Skeletal muscle satellite cell (primary cell): Measurements from ENCODE around the gene CDKN2A.

ENCODE experiments used
- H3K27me3 ChIP-seq: 2 replicates; pipeline ENCODE4 v1.7.0; 2013; ENCODE audit warnings: low read length; ENCODE audit not compliant: control insufficient read depth, insufficient read depth
- H3K36me3 ChIP-seq: 2 replicates; pipeline ENCODE4 v1.7.0; 2013; ENCODE audit warnings: mild to moderate bottlenecking, control low read depth, low read length; ENCODE audit not compliant: insufficient read depth
- H3K4me1 ChIP-seq: 2 replicates; pipeline ENCODE4 v1.7.0; 2013; ENCODE audit warnings: low read length; ENCODE audit not compliant: control insufficient read depth, insufficient read depth
- H3K4me2 ChIP-seq: 2 replicates; pipeline ENCODE4 v1.7.0; 2013; ENCODE audit warnings: mild to moderate bottlenecking, low read length
- H3K4me3 ChIP-seq: 2 replicates; pipeline ENCODE4 v1.7.0; 2013; ENCODE audit warnings: low read length
- H3K9ac ChIP-seq: 2 replicates; pipeline ENCODE4 v1.7.0; 2013; ENCODE audit warnings: mild to moderate bottlenecking, low read depth, low read length, moderate library complexity
- H3K9me3 ChIP-seq: replicated peaks from 2 replicates; pipeline ENCODE4 v1.7.0; 2013; ENCODE audit warnings: mild to moderate bottlenecking, control low read depth, low read length

The CDKN2A gene

DNA sequence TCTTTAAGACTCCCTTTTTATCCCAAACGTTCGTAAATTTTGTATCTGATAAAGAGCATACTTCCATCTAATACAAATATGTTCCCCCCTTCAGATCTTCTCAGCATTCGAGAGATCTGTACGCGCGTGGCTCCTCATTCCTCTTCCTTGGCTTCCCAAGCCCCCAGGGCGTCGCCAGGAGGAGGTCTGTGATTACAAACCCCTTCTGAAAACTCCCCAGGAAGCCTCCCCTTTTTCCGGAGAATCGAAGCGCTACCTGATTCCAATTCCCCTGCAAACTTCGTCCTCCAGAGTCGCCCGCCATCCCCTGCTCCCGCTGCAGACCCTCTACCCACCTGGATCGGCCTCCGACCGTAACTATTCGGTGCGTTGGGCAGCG lies 19.9 kb downstream of the CDKN2A start:
- H3K4me3 ChIP-seq: peak overlapping the region; percentile 91

DNA sequence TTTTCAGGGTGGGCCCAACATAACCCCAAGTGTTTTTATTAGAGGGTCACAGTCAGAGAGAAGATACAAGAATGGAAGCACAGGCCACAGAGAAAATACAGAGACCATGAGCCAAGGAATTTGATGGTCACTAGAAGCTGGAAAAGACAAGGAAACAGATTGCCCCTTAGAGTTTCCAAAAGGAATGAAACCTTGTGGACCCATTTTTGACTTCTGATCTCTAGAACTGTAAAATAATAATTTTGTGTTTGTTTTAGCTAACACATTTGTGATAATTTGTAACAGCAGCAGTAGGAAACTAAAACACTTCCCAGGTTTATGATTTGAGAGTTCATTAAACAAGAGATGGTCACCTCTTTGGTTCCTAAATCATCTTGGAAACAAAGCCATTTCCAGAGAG lies 21.8 kb downstream of the CDKN2A start:
- Histone ChIP-seq H3K27me3 (peaks cover 56% of the 10 kb centered on the region), H3K9ac (no peak overlapping the region), H3K4me1 (peaks cover 28% of the 10 kb centered on the region), H3K9me3 (peaks cover 9% of the 10 kb centered on the region), H3K36me3 (peaks cover 10% of the 10 kb centered on the region), H3K4me3 (no peak overlapping the region), H3K4me2 (no peak overlapping the region)

More for the DNA sequence above, 19.9 kb downstream of the CDKN2A start:
- H3K4me1 ChIP-seq: peaks cover 24% of the 10 kb centered on the region
- peaks cover 8% of the 10 kb centered on the region for H3K36me3 ChIP-seq
- peak overlapping the region; percentile 90 for H3K4me2 ChIP-seq
- peaks cover under 1% of the 10 kb centered on the region for H3K9me3 ChIP-seq
- peak overlapping the region; percentile 80 for H3K9ac ChIP-seq
- peaks cover 39% of the 10 kb centered on the region for H3K27me3 ChIP-seq

DNA sequence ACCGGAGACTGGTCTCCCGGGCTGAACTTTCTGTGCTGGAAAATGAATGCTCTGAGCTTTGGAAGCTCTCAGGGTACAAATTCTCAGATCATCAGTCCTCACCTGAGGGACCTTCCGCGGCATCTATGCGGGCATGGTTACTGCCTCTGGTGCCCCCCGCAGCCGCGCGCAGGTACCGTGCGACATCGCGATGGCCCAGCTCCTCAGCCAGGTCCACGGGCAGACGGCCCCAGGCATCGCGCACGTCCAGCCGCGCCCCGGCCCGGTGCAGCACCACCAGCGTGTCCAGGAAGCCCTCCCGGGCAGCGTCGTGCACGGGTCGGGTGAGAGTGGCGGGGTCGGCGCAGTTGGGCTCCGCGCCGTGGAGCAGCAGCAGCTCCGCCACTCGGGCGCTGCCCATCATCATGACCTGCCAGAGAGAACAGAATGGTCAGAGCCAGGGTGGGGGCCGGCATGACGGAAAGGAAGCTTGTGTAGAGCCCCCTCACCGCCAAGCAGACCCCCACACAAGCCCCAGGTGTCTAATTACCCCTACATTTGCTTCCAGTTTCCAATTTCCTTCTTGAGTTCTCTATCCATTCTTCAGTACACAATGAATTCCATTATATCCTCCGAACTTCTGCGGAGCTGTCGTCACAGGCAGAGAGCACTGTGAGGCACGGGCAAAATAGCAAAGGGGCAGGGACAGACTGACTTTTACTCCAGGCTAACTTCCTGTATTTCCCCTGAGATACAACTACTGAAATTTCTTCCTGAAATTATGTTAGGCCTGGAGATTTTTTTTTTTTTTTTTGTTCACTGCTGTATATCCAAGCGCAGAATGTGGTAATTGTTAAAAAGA lies 23.2 kb downstream of the CDKN2A start:
- Histone ChIP-seq H3K9ac (no peak overlapping the region), H3K4me3 (no peak overlapping the region), H3K4me1 (peaks cover 30% of the 10 kb centered on the region), H3K4me2 (peak overlapping the region; percentile 34), H3K27me3 (peaks cover 50% of the 10 kb centered on the region), H3K36me3 (peaks cover 10% of the 10 kb centered on the region), H3K9me3 (peaks cover 9% of the 10 kb centered on the region)

DNA sequence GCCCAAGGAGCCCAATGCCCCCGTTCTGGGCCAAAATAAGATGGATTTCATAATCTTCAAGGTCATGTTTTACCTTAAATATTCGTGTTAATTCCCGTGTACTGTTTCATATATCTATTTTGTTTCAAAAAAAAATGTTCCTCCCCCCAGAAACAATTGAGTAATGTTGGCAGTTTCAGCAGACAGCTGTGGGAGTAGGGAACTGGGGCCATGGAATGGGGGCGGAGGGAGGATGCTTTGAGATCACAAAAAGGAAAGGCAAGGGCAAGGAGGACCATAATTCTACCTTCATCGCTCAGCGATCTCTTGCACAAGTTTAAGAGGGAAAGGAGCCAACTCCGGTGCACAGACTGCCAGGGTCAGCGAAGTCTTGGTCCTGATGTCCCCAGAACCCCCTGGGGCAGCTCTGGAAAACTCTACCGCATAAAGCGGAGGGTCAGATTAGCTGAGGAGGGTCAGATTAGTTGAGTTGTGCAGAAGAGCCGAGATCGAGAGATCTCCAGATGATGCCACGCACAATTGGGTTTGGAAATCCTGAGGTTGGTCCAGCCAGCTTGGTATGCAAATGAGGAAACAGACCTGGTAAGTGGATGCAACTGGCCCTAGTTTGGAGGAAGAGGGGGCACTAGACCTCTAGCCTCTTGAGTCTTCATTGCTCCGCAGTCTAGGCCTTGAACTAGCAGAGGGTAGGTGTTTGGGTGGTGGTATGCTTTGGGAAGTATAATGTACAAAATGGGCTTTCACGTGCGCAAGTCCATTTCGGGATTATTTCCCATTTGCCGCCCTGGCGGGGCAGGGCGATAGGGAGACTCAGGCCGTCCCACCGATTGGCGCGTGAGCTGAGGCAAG lies 24.0 kb downstream of the CDKN2A start:
- no peak overlapping the region for H3K4me3 ChIP-seq
- no peak overlapping the region for H3K4me2 ChIP-seq
- H3K36me3 ChIP-seq: peaks cover 10% of the 10 kb centered on the region
- H3K9me3 ChIP-seq: peaks cover 9% of the 10 kb centered on the region
- no peak overlapping the region for H3K9ac ChIP-seq
- peaks cover 43% of the 10 kb centered on the region for H3K27me3 ChIP-seq
- H3K4me1 ChIP-seq: peaks cover 31% of the 10 kb centered on the region

DNA sequence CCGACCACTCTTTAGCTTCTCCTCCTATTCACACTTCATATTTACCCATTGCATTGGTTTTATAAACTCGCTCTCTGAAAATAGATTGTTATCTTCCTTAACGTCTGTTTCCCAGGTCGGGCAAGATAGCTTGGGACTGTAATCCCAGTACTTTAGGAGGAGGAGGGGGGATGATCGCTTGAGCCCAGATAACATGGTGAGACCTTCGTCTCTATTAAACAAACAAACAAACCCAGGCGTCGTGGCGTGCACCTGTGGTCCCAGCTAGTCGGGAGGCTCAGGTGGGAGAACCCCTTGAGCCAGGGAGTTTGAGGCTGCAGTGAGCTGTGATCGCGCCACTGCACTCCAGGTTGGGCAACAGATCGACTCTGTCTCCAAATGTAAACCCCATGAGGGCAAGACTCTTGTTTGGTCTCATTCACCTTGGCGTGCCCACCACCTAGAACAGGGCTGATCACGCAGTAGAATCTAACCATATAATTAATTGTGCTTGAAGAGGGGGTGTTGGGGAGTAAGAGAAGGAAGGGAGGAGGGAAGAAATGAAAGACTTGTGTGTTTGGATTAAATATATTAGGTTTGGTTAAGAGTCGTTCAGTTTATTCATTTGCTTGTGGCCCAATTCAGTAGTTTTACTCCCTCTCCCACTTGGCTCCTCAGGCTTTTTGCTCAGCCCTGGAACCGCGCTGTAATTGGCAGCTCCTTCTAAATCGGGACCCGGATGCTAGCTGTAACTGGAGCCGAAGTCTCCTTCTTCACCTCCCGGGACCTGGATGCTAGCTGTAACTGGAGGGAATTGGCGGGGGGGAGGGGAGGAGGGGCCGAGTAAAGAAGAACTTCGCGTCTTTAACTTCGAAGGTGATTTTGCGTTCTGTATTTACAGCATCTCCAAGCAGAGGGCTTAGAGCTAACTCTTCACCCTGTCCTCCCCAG lies 24.9 kb downstream of the CDKN2A start:
- H3K27me3 ChIP-seq: peaks cover 39% of the 10 kb centered on the region
- H3K9ac ChIP-seq: no peak overlapping the region
- H3K36me3 ChIP-seq: peaks cover 10% of the 10 kb centered on the region
- peaks cover 9% of the 10 kb centered on the region for H3K9me3 ChIP-seq
- no peak overlapping the region for H3K4me3 ChIP-seq
- H3K4me2 ChIP-seq: peak overlapping the region; percentile 75
- H3K4me1 ChIP-seq: peaks cover 33% of the 10 kb centered on the region

DNA sequence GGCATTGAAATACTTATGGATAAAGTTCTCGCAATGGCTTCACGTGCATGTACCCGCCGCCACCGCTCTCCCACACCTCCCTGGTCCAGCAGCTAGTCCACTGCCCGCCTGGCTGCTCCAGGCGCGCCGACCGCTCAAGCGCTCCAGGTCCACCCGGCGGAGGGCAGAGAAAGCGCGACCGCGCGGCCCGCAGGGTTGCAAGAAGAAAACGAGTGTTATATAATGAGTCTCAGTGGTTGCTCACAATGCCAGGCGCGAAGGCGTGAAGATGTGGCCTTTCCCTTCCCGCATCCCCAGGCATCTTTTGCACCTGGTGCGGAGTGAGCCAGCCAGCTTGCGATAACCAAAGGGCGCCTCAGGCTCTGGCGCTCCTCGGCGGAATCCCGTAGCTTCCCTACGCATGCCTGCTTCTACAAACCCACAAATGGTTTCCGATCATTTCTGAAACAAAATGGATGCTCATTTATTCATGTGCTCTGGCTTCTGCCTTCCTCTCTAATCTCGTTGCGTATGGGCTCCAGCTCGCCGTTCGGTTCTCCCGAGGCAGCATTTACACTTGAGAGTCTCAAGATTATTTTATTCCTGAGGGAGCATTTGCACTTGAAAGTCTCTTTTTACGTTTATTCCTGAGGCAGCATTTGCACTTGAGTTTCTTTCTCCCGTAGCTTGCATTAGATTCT lies 25.7 kb downstream of the CDKN2A start:
- Histone ChIP-seq H3K36me3 (peaks cover 10% of the 10 kb centered on the region), H3K27me3 (peaks cover 31% of the 10 kb centered on the region), H3K9ac (no peak overlapping the region), H3K9me3 (peaks cover 9% of the 10 kb centered on the region), H3K4me2 (peak overlapping the region; percentile 75), H3K4me3 (peak overlapping the region; percentile 43), H3K4me1 (peaks cover 32% of the 10 kb centered on the region)

DNA sequence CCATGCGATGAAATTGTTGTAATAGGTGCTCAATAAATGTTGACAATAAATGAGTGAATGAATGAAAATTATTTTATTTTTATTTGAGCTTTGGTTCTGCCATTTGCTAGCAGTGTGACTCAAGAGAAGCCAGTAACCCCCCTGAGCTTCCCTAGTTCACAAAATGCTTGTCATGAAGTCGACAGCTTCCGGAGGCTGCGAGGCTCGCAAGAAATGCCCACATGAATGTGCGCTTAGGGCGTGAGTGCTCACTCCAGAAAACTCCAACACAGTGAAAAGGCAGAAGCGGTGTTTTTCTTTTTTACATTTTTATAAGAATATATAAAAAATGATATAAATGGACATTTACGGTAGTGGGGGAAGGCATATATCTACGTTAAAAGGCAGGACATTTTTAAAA lies 26.5 kb downstream of the CDKN2A start:
- Histone ChIP-seq H3K36me3 (peaks cover 10% of the 10 kb centered on the region), H3K4me1 (peaks cover 32% of the 10 kb centered on the region), H3K27me3 (peaks cover 29% of the 10 kb centered on the region), H3K9me3 (peaks cover 9% of the 10 kb centered on the region), H3K4me3 (no peak overlapping the region), H3K9ac (no peak overlapping the region), H3K4me2 (no peak overlapping the region)

DNA sequence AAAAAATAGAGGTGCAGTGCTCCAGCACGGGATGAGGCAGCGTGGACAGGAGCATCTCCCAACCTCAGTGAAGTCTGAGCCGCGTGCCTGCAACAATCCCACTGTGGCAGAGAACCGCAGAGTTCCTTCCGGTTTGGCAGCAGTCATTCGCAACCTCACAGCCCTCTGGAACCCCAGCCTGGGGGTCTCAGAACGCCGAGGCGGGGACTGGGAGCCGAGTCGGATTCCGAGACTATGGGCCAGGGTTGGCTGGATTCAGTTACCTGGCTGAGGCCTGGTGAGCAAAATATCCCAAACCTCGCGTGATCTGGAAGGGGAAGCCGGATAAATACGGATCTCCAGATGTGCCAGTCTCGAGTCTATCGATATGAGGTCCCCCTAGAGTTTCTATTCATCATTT lies 27.0 kb downstream of the CDKN2A start:
- H3K36me3 ChIP-seq: peaks cover 10% of the 10 kb centered on the region
- peaks cover 29% of the 10 kb centered on the region for H3K27me3 ChIP-seq
- H3K4me1 ChIP-seq: peaks cover 31% of the 10 kb centered on the region

DNA sequence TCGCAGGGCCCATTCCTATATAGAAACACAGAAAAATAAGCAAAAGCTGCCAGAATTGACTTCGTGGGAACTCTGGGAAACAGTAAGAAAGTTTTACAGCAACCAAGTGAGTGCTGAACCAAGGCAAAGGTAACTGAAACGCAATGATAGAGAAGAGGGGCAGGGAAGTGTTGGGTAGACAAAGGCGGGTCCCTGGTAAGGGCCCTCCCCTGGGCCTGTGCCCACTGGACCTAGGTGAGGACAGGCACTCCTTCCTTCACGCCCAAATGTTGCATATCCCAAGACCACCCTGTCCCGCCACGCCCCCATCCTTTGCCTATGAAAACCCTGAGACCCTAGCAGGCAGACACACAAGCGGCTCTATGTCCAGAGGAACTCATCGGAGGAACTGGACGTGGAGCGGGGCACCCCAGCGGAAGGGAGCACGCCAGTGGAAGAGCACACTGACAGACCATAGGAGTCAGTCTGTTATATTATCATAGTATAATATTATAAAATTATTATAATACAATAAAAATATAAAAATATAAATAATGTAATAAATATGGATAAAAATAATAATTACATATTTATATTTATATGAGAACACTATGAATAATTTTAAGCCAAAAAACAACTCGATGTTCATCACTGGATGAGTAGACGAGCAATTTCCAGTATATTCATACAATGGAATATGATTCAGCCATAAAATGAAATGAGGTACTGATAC lies 27.9 kb downstream of the CDKN2A start:
- Histone ChIP-seq H3K9ac (no peak overlapping the region), H3K27me3 (peaks cover 29% of the 10 kb centered on the region), H3K4me1 (peaks cover 23% of the 10 kb centered on the region), H3K4me2 (peak overlapping the region; percentile 90), H3K36me3 (peaks cover 10% of the 10 kb centered on the region), H3K9me3 (peaks cover 9% of the 10 kb centered on the region), H3K4me3 (no peak overlapping the region)

More for the DNA sequence above, 27.0 kb downstream of the CDKN2A start:
- Histone ChIP-seq H3K9me3 (peaks cover 9% of the 10 kb centered on the region), H3K4me3 (no peak overlapping the region), H3K4me2 (no peak overlapping the region), H3K9ac (no peak overlapping the region)

DNA sequence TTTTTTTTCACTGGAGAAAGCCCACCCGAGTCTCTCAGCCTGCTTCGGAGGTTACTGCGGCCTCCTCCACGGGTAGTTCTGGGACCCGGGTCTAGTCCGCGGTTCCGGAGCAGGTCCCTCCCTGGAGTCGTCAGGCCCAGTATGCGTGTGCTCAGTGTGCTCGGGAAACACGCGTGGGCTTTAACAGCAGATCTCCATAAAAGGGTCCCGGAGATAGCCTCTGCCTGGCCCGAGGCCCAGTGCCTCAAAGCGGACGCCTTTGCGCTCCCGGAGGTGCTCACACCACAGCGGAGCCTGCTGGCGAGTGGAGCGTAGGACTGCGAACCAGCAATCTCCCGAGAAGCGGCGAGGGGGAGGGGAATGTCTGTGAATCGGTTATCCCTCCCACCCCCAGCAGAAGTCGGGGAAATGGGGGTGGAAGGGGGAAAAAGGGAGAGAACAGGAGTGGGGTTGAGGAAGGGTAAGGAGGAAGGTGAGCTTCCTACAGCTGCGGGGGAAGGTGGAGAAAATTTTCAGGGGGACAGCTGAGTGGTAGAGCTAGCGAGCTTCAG lies 28.7 kb downstream of the CDKN2A start:
- Histone ChIP-seq H3K9ac (peak overlapping the region; percentile 75), H3K4me1 (peaks cover 20% of the 10 kb centered on the region), H3K4me2 (peak overlapping the region; percentile 90), H3K9me3 (peaks cover 9% of the 10 kb centered on the region), H3K27me3 (peaks cover 26% of the 10 kb centered on the region), H3K4me3 (peak overlapping the region; percentile 69), H3K36me3 (peaks cover 9% of the 10 kb centered on the region)
